GM18505 (cell line): ENCODE results near the gene HYPK.

ENCODE experiments used
- ATAC-seq: cut with Tn5 transposase; IDR thresholded peaks from one replicate; pipeline ENCODE4 v1.9.1; 2021; ENCODE audit not compliant: unreplicated experiment
- POLR2A ChIP-seq: IDR thresholded peaks from 4 replicates; pipeline ENCODE4 v1.6.1; 2011; ENCODE audit warnings: borderline replicate concordance; ENCODE audit not compliant: insufficient read depth, insufficient read length; ENCODE audit errors: extremely low read depth

Gene HYPK, protein sequence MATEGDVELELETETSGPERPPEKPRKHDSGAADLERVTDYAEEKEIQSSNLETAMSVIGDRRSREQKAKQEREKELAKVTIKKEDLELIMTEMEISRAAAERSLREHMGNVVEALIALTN

GRCh38 chr15:43800286-43801141, at the start of gene HYPK:
TSS of gene HYPK (plus strand) at chr15:43800599. CDS start at chr15:43800623, 24 bp downstream.
- peak; percentile 89 for TF ChIP-seq POLR2A
- peak; percentile 79 for ATAC-seq

DNA sequence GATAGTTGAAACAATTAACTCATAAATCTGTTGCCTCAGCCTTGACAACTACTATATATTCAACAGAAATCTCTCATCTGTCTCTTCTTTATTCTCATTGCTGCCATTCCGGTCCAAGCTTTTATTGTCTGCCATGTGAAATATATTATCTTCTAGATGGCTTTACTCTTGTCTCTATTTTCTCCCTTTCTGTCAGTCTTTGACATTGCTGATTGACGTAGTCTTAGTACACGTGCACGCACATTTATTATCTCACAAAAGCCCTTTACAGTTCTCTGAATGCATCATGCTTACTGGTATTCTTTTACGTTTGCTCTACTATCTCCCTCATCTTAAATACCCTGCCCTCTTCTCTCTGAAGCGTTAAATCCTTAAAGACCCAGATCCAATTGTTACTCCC, 48.5 kb upstream of the HYPK start:
- TF ChIP-seq POLR2A, result no peak
- ATAC-seq, result no peak

GRCh38 chr15:43762824-43763223, 37.6 kb upstream of the HYPK start:
- TF ChIP-seq POLR2A, result no peak
- ATAC-seq, result no peak

GRCh38 chr15:43763819-43764446, 36.5 kb upstream of the HYPK start:
- TF ChIP-seq POLR2A, result no peak
- ATAC-seq, result no peak

DNA sequence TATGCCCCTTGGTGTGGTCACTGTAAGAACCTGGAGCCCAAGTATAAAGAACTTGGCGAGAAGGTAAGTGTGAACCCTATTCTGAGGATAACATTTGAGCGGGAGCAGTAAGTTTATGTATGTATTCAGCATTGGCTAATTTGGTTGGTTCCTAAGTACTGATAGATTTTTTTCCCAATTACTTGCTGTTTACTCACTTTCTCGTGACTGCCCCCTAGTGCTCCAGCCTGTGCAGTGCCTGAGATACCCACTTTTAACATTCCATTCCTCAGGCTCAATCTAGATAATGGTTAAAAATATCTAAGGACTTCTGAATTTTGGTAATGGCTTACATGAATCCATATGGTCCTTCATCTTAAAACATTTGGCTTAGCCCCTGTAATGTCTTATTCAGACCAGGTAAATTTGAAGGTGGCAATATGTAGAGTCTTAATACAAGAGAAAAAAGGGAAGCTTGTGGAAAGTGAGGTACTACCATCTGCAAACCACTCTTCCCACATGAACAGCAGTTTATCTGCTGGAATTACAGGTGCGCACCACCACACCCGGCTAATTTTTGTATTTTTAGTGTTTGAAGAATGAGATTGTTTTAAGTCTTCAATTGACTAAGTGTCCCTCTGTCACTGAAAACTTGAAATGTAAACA, 30.7 kb upstream of the HYPK start:
- no peak for TF ChIP-seq POLR2A

GRCh38 chr15:43771816-43772215, 28.6 kb upstream of the HYPK start:
- no peak for TF ChIP-seq POLR2A
- no peak for ATAC-seq

More for the DNA sequence above, 30.7 kb upstream of the HYPK start:
- ATAC-seq, result no peak

- TF ChIP-seq POLR2A, result no peak
- ATAC-seq, result no peak
These were observed 27.8 kb upstream of the HYPK start for GRCh38 chr15:43772624-43773023.

GRCh38 chr15:43774062-43774461, 26.3 kb upstream of the HYPK start:
- no peak for ATAC-seq
- no peak for TF ChIP-seq POLR2A

DNA sequence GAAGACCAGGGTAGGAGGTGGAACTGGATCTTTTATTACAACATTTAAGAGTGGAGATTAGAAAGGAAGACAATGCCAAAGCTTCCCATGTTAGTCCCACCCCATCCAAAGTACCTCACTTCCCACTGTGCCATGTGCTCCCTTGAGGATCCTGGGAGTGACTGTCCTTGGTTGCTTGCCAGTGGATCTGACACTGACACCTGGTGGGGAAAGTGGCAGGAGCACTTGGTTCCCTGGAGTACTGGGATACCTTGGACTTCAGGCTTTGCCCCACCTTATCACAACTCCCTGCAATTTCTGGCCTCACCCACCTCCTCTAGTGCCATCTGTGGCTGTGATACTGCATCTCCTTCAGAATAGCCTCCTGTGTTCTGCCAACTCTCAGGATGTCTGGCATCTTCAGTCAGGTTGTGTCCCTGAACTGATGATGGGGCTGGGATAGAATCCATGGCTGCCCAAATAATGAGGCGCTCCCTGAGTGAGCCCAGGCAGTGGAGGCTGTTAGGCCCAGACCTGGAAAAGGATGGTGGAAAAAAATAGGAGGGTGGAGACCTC, 24.9 kb upstream of the HYPK start:
- TF ChIP-seq POLR2A, result no peak
- ATAC-seq, result no peak

- peak; percentile 44 for ATAC-seq
- peak; percentile 39 for TF ChIP-seq POLR2A
These were observed 24.2 kb upstream of the HYPK start for GRCh38 chr15:43776101-43776717.

- TF ChIP-seq POLR2A, result peak; percentile 38
- ATAC-seq, result peak; percentile 44
These were observed 23.6 kb upstream of the HYPK start, which contains the start of gene ELL3 for GRCh38 chr15:43776718-43777266. TSS of gene ELL3 (minus strand) at chr15:43776966. CDS start at chr15:43776901, 65 bp downstream.

DNA sequence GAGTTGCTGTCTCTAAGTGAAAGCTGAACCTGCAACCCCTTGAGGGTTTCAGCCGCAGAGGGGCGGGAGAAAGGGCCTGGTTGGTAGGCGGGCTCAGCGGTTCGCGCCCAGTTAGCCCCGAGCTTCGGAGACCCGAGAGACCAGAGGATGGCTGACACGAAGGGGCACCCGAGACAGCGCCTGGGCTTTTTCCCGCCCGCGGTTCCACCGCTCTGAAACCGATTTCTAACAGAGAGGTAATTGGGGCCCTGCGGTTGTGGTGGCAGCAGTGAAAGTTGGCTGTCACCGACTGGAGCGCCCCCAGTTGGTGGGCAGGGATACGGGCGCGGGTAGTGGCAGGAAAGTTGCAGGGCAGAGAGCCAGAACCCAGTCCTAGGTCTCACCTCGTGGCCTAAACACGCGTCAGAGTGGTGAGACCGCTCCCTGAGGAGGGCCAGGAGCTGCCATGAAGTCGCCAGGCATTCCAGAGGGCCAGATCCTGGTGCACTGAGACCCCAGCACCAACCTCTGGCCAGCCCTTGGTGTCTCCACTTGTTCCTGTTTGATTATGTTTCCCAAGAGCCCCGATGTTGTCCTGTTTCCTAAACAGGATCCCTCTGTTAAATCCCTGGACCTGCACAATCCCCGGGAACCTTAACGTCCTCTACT, 23.0 kb upstream of the HYPK start:
- peak; percentile 56 for ATAC-seq
- no peak for TF ChIP-seq POLR2A
